T-cell (primary cell): ENCODE data around the gene NFILZ. TPM values are rescaled to one million over a fixed set of nuclear protein-coding genes. Genes with fewer than 3 reads are reported as not detected.
"Not testable (repeated sequence)": the region's sequence is repeated elsewhere in the genome, so short reads cannot be mapped to it uniquely, and the experiment has no call there.

Experiments used
- ATAC-seq, 4 experiments: fragments of 200-7000 bp in 3 of 4; fragments of 150-1000 bp in 1 of 4; cut with Tn5 transposase; replicated peaks in 1 of 4; 1 replicate in 3 of 4; 2 replicates in 1 of 4; pipeline ENCODE4 v1.10.0; 2021; ENCODE audit warnings: moderate library complexity in 3 of 4, mild to moderate bottlenecking in 2 of 4, moderate number of reproducible peaks in 1 of 4
- CTCF ChIA-PET, 2 donors: fragments of 300-600 bp; sonication (Branson Sonifier 250); formaldehyde crosslinking; loops; one replicate each; lab custom pipeline; 2022; ENCODE audit warnings: antibody characterized with exemption in 2 of 2; lab: Charles Lee
- POLR2A ChIA-PET, 2 donors: fragments of 300-600 bp; sonication (Branson Sonifier 250); formaldehyde crosslinking; loops; one replicate each; lab custom pipeline; 2022; ENCODE audit warnings: antibody characterized with exemption in 2 of 2; lab: Charles Lee
- DNase-seq, 35 experiments: peaks; one replicate each; pipeline versions ENCODE4 v3.0.0 to v3.0.0-alpha.2; 2013 to 2023
- H3K27ac ChIP-seq: one replicate; pipeline ENCODE4 v1.5.1; 2013; ENCODE audit warnings: low read length
- H3K27me3 ChIP-seq, 2 experiments: replicated peaks in 1 of 2; 1 replicate in 1 of 2; 2 replicates in 1 of 2; pipeline versions ENCODE4 v1.6.1 to v1.7.0; 2013; ENCODE audit warnings: low read length in 1 of 2, mixed read lengths in 1 of 2; ENCODE audit not compliant: control insufficient read depth in 2 of 2, insufficient read depth in 2 of 2; ENCODE audit errors: extremely low read depth in 1 of 2
- H3K36me3 ChIP-seq, 2 donors: 1 replicate in 1 of 2; 2 replicates in 1 of 2; pipeline versions ENCODE4 v1.6.1 to v1.7.0; 2013; ENCODE audit warnings: low read length in 1 of 2; ENCODE audit not compliant: control insufficient read depth in 2 of 2, insufficient read depth in 1 of 2; ENCODE audit errors: extremely low read depth in 1 of 2
- H3K4me1 ChIP-seq, 2 experiments: 1 replicate in 1 of 2; 2 replicates in 1 of 2; pipeline versions ENCODE4 v1.6.1 to v1.7.0; 2013; ENCODE audit warnings: low read length in 2 of 2, mixed read lengths in 1 of 2; ENCODE audit not compliant: insufficient read depth in 2 of 2, control insufficient read depth in 1 of 2; ENCODE audit errors: extremely low read depth in 1 of 2
- H3K4me3 ChIP-seq, 2 donors: 1 replicate in 1 of 2; 2 replicates in 1 of 2; pipeline versions ENCODE4 v1.5.1 to v1.7.0; 2013; ENCODE audit warnings: mild to moderate bottlenecking in 2 of 2, low read length in 1 of 2, moderate library complexity in 1 of 2; ENCODE audit not compliant: control insufficient read depth in 1 of 2; ENCODE audit errors: extremely low read depth in 1 of 2
- H3K9me3 ChIP-seq: 2 replicates; pipeline ENCODE4 v1.7.0; 2013
- H3K27ac Mint-ChIP-seq, 2 donors: one replicate each; pipeline ENCODE4 v1.8.0; 2020 to 2021; ENCODE audit warnings: mild to moderate bottlenecking in 2 of 2, mixed read lengths in 2 of 2
- H3K27me3 Mint-ChIP-seq, 2 donors: one replicate each; pipeline ENCODE4 v1.8.0; 2021 to 2022; ENCODE audit warnings: mixed read lengths in 2 of 2
- H3K36me3 Mint-ChIP-seq: one replicate; pipeline ENCODE4 v1.8.0; 2021; ENCODE audit warnings: mixed read lengths
- H3K4me1 Mint-ChIP-seq, 3 donors: one replicate each; pipeline ENCODE4 v1.8.0; 2020 to 2022; ENCODE audit warnings: mixed read lengths in 3 of 3, mild to moderate bottlenecking in 1 of 3
- H3K4me3 Mint-ChIP-seq, 3 donors: one replicate each; pipeline ENCODE4 v1.8.0; 2020 to 2022; ENCODE audit warnings: mild to moderate bottlenecking in 3 of 3, mixed read lengths in 3 of 3, moderate library complexity in 3 of 3
- H3K9me3 Mint-ChIP-seq, 3 donors: one replicate each; pipeline ENCODE4 v1.8.0; 2020 to 2022; ENCODE audit warnings: mixed read lengths in 3 of 3
- WGBS: methylation state at CpG from one replicate; pipeline ENCODE4 v1.1.5; 2013; ENCODE audit warnings: missing lambda C conversion rate; ENCODE audit not compliant: insufficient coverage; 5-methylcytosine and 5-hydroxymethylcytosine counted together
- total RNA-seq, 35 experiments: library from RNA in 6 of 35; stranded (reverse) in 6 of 35; fragments of 120-200 nt in 1 of 35; gene quantifications; one replicate each; pipeline versions ENCODE4 v1.2.1 to v1.2.4 and lab custom pipeline; 2013 to 2026

Gene NFILZ
- total RNA-seq, 5 donors from 2014 or later (not counting 1 experiment from before 2014, with no cell fraction given) = not detected

GRCh38 chr19:8637070-8637469 is 6.6 kb downstream of the NFILZ start:
- H3K4me3 Mint-ChIP-seq, H3K27ac Mint-ChIP-seq, H3K36me3 ChIP-seq, H3K4me1 ChIP-seq, ATAC-seq, H3K4me1 Mint-ChIP-seq, DNase-seq, H3K27ac ChIP-seq, CTCF ChIA-PET, H3K9me3 Mint-ChIP-seq, H3K4me3 ChIP-seq, H3K36me3 Mint-ChIP-seq, H3K9me3 ChIP-seq: not testable (repeated sequence)
- WGBS = 100% methylated on average over 1 of the region's 4 CpGs
- peaks cover 5 to 24% of the 10 kb centered on the region in 2 donors for H3K27me3 Mint-ChIP-seq
- H3K27me3 ChIP-seq = peaks cover 0 to 36% of the 10 kb centered on the region in 2 experiments
- POLR2A ChIA-PET = interaction anchor here in 1 of 2 donors (0.7 kb wide), 1 partner anchor 22 kb away, joined by 10 read pairs; no protein-coding TSS in a partner anchor

GRCh38 chr19:8638078-8638619 is 7.7 kb downstream of the NFILZ start:
- no peaks in the 10 kb centered on the region for H3K9me3 ChIP-seq
- peaks cover 0 to 35% of the 10 kb centered on the region in 2 experiments for H3K27me3 ChIP-seq
- WGBS = 15% methylated on average over 9 of the region's 21 CpGs
- Mint-ChIP-seq H3K4me1 (peaks cover 6 to 8% (median 7%) of the 10 kb centered on the region in 3 donors), H3K36me3 (no peaks in the 10 kb centered on the region), H3K9me3 (no peaks in the 10 kb centered on the region), H3K27me3 (peaks cover 5 to 24% of the 10 kb centered on the region in 2 donors), H3K27ac (no peak overlapping the region), H3K4me3 (no peak overlapping the region)
- no peak overlapping the region for H3K27ac ChIP-seq
- peak in 1 of 35 experiments; percentile 28 for DNase-seq
- POLR2A ChIA-PET = no interaction called here
- peaks cover 0 to 8% of the 10 kb centered on the region in 2 experiments for H3K4me1 ChIP-seq
- ATAC-seq = peak in 1 of 4 experiments; percentile 75
- no peaks in the 10 kb centered on the region for H3K36me3 ChIP-seq
- CTCF ChIA-PET = interaction anchor here in 1 of 2 donors (0.6 kb wide), 1 partner anchor 24 kb away, joined by 3 read pairs; no protein-coding TSS in a partner anchor
- no peak overlapping the region for H3K4me3 ChIP-seq

GRCh38 chr19:8639821-8640401 is 9.5 kb downstream of the NFILZ start:
- ChIA-PET POLR2A (no interaction called here), CTCF (no interaction called here)
- Mint-ChIP-seq H3K36me3 (no peaks in the 10 kb centered on the region), H3K9me3 (no peaks in the 10 kb centered on the region), H3K27me3 (peaks cover 5 to 24% of the 10 kb centered on the region in 2 donors), H3K27ac (no peak overlapping the region), H3K4me3 (no peak overlapping the region), H3K4me1 (peaks cover 6 to 8% (median 7%) of the 10 kb centered on the region in 3 donors)
- Histone ChIP-seq H3K27ac (no peak overlapping the region), H3K27me3 (peaks cover 0 to 34% of the 10 kb centered on the region in 2 experiments), H3K4me1 (peaks cover 0 to 3% of the 10 kb centered on the region in 2 experiments), H3K9me3 (no peaks in the 10 kb centered on the region), H3K36me3 (no peaks in the 10 kb centered on the region), H3K4me3 (no peak overlapping the region)
- WGBS = 81% methylated on average over 7 of the region's 8 CpGs
- DNase-seq (no peak), ATAC-seq (no peak)

GRCh38 chr19:8640402-8641004 is 10.1 kb downstream of the NFILZ start:
- DNase-seq (peak in 2 of 35 experiments; percentile 10 to 30), ATAC-seq (no peak)
- H3K9me3 ChIP-seq = no peaks in the 10 kb centered on the region
- H3K4me3 Mint-ChIP-seq = no peak overlapping the region
- no peaks in the 10 kb centered on the region for H3K36me3 Mint-ChIP-seq
- H3K27ac Mint-ChIP-seq = no peak overlapping the region
- ChIA-PET POLR2A (no interaction called here), CTCF (interaction anchor here in 1 of 2 donors (1.8 kb wide), 1 partner anchor 47 kb away, joined by 6 read pairs; no protein-coding TSS in a partner anchor)
- H3K36me3 ChIP-seq = no peaks in the 10 kb centered on the region
- WGBS = 78% methylated on average over 10 of the region's 12 CpGs
- H3K27me3 ChIP-seq = peaks cover 0 to 34% of the 10 kb centered on the region in 2 experiments
- H3K4me1 Mint-ChIP-seq = peaks cover 6 to 8% (median 7%) of the 10 kb centered on the region in 3 donors
- no peak overlapping the region for H3K27ac ChIP-seq
- H3K9me3 Mint-ChIP-seq = no peaks in the 10 kb centered on the region
- H3K27me3 Mint-ChIP-seq = peaks cover 5 to 24% of the 10 kb centered on the region in 2 donors
- H3K4me1 ChIP-seq = peaks cover 0 to 3% of the 10 kb centered on the region in 2 experiments
- H3K4me3 ChIP-seq = no peak overlapping the region

GRCh38 chr19:8641221-8641907 is 10.9 kb downstream of the NFILZ start:
- H3K36me3 ChIP-seq = no peaks in the 10 kb centered on the region
- H3K36me3 Mint-ChIP-seq = no peaks in the 10 kb centered on the region
- peaks cover 0 to 3% of the 10 kb centered on the region in 2 experiments for H3K4me1 ChIP-seq
- H3K4me1 Mint-ChIP-seq = peaks cover 6 to 8% (median 7%) of the 10 kb centered on the region in 3 donors
- H3K4me3 Mint-ChIP-seq = no peak overlapping the region
- CTCF ChIA-PET = interaction anchor here (0.6 to 1.8 kb wide), 13 partner anchors 8 to 430 kb away, joined by 3 to 16 read pairs (median 5); no protein-coding TSS in a partner anchor
- no peak overlapping the region for H3K4me3 ChIP-seq
- no peaks in the 10 kb centered on the region for H3K9me3 ChIP-seq
- ATAC-seq = no peak
- no peaks in the 10 kb centered on the region for H3K9me3 Mint-ChIP-seq
- H3K27ac Mint-ChIP-seq = no peak overlapping the region
- no peak for DNase-seq
- POLR2A ChIA-PET = interaction anchor here (0.5 kb wide), 2 partner anchors 43 to 60 kb away, joined by 3 read pairs; no protein-coding TSS in a partner anchor
- peaks cover 5 to 24% of the 10 kb centered on the region in 2 donors for H3K27me3 Mint-ChIP-seq
- H3K27me3 ChIP-seq = peaks cover 0 to 38% of the 10 kb centered on the region in 2 experiments
- WGBS = 100% methylated on average over 2 of the region's 2 CpGs
- H3K27ac ChIP-seq = no peak overlapping the region
